ENCODE measurements around the gene NR1H2.

Gene NR1H2

GRCh38 chr19:50361290-50362029 lies 14.8 kb upstream of the NR1H2 start:
- H3K27me3 Mint-ChIP-seq (ENCODE audit: low read depth), result peaks cover 7% of the 10 kb centered on the region
- TF ChIP-seq CTCF (IDR thresholded peaks at IDR 0.05; ENCODE audit: unreplicated experiment in 3 of 3), result no peak
- H3K9me3 Mint-ChIP-seq, result no peaks in the 10 kb centered on the region
- peaks cover 9% of the 10 kb centered on the region for H3K36me3 Mint-ChIP-seq (ENCODE audit: low read depth)
- H3K27ac Mint-ChIP-seq, result no peak overlapping the region
- no peaks in the 10 kb centered on the region for H3K4me1 Mint-ChIP-seq
- no peak overlapping the region for H3K4me3 Mint-ChIP-seq

GRCh38 chr19:50362030-50362412 lies 14.2 kb upstream of the NR1H2 start:
- H3K4me1 Mint-ChIP-seq, result no peaks in the 10 kb centered on the region
- peaks cover 7% of the 10 kb centered on the region for H3K27me3 Mint-ChIP-seq (ENCODE audit: low read depth)
- no peaks in the 10 kb centered on the region for H3K9me3 Mint-ChIP-seq
- peaks cover 9% of the 10 kb centered on the region for H3K36me3 Mint-ChIP-seq (ENCODE audit: low read depth)
- H3K4me3 Mint-ChIP-seq, result no peak overlapping the region
- H3K27ac Mint-ChIP-seq, result peak overlapping the region in 1 of 3 experiments; percentile 10
- TF ChIP-seq CTCF (IDR thresholded peaks at IDR 0.05; ENCODE audit: unreplicated experiment in 3 of 3), result no peak

GRCh38 chr19:50362656-50363424 lies 13.4 kb upstream of the NR1H2 start:
- Mint-ChIP-seq H3K27ac (peak overlapping the region in 1 of 3 experiments; percentile 79), H3K36me3 (ENCODE audit: low read depth) (peaks cover 9% of the 10 kb centered on the region), H3K4me3 (no peak overlapping the region), H3K27me3 (ENCODE audit: low read depth) (peaks cover 7% of the 10 kb centered on the region), H3K9me3 (no peaks in the 10 kb centered on the region), H3K4me1 (no peaks in the 10 kb centered on the region)
- no peak for TF ChIP-seq CTCF (IDR thresholded peaks at IDR 0.05; ENCODE audit: unreplicated experiment in 3 of 3)

GRCh38 chr19:50365434-50366306 lies 10.6 kb upstream of the NR1H2 start, which contains the start of gene NAPSA:
Gene NAPSA (minus strand): TSS chr19:50365639. CDS start chr19:50365621, 18 bp downstream.
- Mint-ChIP-seq H3K4me1 (peaks cover 11% of the 10 kb centered on the region), H3K36me3 (ENCODE audit: low read depth) (no peaks in the 10 kb centered on the region), H3K27me3 (ENCODE audit: low read depth) (peaks cover 11% of the 10 kb centered on the region), H3K4me3 (peak within 1 kb of the TSS; percentile 15 to 54 (median 31)), H3K9me3 (no peaks in the 10 kb centered on the region), H3K27ac (peak within 1 kb of the TSS; percentile 91 to 94 (median 94))
- no peak for TF ChIP-seq CTCF (IDR thresholded peaks at IDR 0.05; ENCODE audit: unreplicated experiment in 3 of 3)

GRCh38 chr19:50368649-50369570 lies 7.3 kb upstream of the NR1H2 start:
- Mint-ChIP-seq H3K4me3 (peak overlapping the region; percentile 94 to 95 (median 95)), H3K4me1 (peaks cover 11% of the 10 kb centered on the region), H3K27ac (peak overlapping the region; percentile 94 to 98 (median 97)), H3K9me3 (no peaks in the 10 kb centered on the region), H3K27me3 (ENCODE audit: low read depth) (peaks cover 4% of the 10 kb centered on the region), H3K36me3 (ENCODE audit: low read depth) (no peaks in the 10 kb centered on the region)
- peak; percentile 80 to 89 (median 85) for TF ChIP-seq CTCF (IDR thresholded peaks at IDR 0.05; ENCODE audit: unreplicated experiment in 3 of 3)
